ENCODE results near the gene PNPLA3.

- TF ChIP-seq CTCF (IDR thresholded peaks at IDR 0.05; ENCODE audit: low read depth, low read length) (no peak), MAX (IDR thresholded peaks at IDR 0.05; ENCODE audit: low read depth, low read length) (no peak), POLR2A (IDR thresholded peaks at IDR 0.05; ENCODE audit: extremely low read depth, insufficient read length) (no peak), MYC (IDR thresholded peaks at IDR 0.05; ENCODE audit: low read depth, low read length) (no peak)
These were observed 39.7 kb upstream of the PNPLA3 start for GRCh38 chr22:43883719-43884415.
